Activated CD4-positive, alpha-beta T cell treated with anti-CD3 and anti-CD28 coated beads for 4 hours (primary cell): ENCODE measurements around the gene CENPX.

ENCODE experiments used
- DNase-seq, 2 donors: peaks; one replicate each; pipeline ENCODE4 v3.0.0-alpha.2; 2020

The CENPX gene

DNA sequence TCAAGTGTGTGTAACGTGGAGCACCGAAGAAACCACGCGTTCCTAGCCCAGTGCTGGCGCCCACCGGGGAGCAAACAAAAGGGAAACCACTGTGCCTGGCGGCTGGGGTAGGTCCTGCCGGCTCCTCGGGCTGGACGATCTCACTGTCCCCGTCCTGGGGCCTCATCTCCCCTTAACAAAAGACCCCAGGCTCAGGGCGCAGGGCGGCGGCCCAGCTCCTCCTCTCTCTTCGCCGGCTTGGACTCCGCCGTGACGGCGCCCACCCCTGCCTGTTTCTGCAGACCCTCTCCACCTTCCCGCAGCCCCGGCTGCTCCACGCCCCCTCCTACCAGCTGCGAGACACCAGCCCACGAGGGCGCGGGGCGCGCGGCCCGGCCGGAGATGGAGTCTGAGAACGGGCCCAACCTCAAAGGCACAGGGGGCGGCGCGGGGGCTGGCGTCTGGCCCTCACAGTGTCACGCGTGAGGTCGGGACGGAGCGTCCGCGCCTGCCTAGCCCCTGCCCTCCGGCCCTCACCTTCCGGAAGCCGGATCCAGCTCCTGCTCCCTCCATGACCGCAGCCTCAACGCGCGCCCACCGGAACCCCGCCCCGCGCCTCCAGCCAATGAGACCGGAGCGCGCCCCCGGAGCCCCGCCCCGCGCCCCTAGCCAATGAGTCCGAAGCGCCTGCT, at the start of gene CENPX:
Gene CENPX (minus strand): TSS at position 569 of the 671 bp plus-strand sequence. CDS start 17 bp downstream, at position 552.
- peak in 1 of 2 donors; percentile 32 for DNase-seq

DNA sequence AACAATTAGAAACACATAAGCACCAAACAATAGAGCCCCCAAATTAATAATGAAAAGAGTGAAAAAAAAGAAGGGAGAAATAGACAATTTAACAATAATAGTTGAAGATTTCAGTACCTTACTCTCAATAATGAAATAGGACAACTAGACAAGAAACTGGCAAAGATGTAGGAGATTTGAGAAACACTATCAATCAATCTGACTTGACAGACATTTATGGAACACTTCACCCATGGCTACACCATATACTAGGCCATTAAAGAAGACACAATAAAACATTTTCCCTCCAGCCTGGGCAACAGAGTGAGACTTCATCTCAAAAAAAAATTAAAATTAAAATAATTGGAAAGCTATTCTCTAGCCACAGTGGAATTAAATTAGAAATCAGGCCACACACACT, 47.9 kb upstream of the CENPX start:
- DNase-seq: no peak

DNA sequence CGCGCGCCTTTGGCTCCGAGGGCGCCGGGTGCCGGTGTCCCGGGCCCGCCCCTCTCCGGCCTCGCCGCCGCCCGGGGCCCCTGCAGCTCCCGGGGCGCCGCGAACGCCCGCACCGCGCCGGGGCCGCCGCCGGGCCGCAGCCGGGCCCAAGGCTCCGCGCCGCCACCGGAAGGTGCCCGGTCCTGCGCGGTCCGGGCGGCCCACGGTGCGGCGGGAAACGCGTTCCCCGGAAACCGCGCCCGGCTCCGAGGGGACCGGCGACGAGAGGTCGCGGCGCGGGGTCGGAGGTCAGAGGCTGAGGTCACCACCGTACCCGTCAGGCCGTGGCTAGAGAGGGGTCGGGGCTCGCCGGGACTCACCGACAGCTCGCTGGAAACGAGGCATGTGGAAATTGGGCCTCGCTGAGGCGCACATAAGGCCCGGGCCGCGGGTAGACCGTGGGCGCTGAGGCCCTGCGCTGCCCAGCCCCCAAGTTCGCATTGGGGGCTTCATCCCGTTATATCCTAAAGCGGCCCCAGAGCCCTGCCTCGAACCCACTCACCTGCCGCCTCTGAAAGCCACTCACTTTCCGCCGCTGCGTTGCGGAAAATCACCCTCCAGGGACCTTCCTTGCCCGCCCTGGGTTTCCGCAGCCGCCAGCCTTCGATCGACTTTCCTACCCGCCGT, 43.1 kb upstream of the CENPX start, which contains the start of gene DUS1L:
Gene DUS1L (minus strand): TSS at position 167 of the 666 bp plus-strand sequence. CDS start 745 bp downstream, outside the sequence.
- DNase-seq: peak; percentile 68 to 72

DNA sequence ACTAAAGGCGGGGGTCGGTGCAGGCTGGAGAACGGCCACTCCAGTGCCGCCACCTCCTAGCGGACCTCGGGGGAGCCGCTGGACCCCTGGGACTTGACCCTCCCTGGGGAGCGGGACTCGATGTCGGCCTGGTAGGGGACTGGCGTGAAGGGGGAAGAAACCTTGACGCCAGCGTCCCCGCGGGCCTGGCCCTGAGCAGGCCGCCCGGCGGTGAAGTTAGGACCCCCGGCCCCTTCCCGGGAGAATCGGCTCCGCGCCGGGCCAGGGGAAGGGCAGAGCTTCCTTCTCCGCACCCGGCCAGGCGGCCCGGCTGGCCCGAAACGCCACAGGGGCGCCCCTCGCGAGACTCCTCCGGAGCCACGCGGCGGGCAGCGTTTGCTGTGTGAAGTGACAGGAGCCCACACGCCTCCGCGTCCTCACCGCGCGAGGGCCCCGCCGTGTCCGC, 42.5 kb upstream of the CENPX start:
- DNase-seq: peak; percentile 45 to 48

DNA sequence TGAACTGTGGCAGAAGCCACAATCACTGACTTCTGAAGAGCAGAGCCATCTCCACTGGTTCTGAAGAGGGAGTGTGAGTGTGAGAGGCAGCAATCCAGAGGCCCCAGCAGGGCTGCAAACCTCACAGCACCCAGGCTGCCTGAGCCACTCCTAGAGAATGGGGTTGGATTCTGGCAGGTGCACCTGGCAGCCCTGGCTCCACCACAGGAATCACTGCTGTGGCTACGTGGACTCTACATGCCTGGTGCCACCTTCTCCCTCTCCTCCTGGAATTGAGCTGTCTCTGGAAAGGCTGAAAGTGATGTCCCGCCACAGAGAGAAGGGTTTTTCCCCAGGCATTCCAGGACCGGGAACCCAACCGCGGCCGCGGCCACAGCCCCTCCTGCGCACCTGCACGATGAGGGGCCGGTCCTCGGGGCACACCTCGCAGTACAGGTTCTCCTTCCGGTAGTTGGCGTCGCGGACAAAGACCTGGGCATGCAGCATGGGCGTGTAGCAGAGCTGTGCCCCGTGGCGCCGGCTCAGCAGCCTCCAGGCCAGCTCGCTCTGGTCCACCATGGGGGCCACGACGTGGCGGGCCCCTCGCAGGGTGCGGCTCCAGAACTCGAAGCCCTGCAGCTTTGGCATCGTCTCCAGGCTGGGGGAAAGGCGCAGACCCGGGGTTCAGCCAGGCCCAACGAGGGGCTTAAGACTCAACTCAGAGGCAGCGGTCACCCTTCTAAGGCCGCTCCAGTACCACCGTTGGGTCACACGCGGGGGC, 41.9 kb upstream of the CENPX start:
- DNase-seq: no peak

DNA sequence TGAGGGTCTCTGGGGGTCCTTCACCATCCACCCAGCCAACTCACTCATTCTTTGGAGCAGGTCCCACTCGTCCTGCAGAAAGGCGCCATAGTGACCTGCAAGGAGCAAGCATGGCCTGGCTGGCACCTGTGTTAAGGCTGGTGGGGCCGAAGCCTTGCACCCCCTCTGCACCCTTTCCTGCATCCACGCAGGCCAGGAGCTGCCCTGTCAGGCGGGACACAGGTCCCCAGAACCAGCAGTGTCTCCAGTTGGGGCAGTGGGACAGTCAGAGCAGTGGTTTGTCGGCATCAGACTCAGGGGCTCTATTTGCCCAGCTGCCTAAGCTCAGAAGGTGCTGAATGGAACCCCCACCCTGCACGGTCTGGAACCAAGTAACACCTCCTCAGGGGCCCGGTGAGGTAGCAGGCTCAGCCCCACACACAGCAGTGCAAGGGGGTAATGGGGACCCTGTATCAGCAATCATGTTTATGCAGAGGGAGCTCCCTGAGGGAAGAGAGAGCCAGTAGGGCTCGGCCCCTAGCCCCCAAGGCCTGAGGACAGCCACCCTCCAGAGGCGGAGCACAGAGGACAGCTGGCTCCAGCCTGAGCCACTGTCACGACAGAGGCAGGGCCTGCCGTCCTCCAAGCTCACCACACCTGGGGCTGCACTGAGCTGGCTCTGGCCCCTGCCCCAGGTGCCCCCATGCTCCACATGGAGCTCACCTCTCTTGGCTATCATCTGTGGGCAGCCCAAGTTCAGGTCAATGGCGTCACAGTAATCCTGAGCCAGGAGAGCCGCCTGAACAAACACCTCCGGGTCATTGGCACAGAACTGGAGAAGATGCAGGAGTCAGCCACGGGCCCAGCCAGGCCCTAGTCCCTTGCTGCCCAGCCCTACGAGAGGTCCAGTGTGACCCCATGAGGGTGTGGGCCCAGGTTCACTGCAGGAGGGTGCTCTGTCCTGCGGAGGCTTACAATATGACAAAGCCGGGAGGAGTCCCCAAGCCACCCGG, 41.0 kb upstream of the CENPX start:
- DNase-seq: no peak

DNA sequence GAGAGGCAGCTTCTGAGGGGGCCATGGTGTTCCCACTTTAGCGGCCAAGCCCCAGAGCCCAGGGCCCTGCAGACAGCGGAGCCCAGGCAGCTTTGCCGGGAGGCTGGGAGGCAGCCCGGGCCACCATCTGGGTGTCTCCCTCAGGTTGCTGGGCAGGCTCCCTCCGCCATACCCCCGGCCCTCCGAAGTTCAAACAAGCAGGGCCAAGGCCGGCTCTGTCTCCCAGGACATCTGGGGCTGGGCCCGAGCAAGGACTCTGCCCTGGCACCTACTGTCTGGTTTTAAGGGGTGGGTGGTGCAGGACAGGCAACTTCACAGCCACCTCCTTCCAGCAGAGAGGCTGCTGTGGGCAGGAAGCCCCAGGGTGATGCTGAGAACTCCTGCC, 40.3 kb upstream of the CENPX start:
- no peak for DNase-seq

DNA sequence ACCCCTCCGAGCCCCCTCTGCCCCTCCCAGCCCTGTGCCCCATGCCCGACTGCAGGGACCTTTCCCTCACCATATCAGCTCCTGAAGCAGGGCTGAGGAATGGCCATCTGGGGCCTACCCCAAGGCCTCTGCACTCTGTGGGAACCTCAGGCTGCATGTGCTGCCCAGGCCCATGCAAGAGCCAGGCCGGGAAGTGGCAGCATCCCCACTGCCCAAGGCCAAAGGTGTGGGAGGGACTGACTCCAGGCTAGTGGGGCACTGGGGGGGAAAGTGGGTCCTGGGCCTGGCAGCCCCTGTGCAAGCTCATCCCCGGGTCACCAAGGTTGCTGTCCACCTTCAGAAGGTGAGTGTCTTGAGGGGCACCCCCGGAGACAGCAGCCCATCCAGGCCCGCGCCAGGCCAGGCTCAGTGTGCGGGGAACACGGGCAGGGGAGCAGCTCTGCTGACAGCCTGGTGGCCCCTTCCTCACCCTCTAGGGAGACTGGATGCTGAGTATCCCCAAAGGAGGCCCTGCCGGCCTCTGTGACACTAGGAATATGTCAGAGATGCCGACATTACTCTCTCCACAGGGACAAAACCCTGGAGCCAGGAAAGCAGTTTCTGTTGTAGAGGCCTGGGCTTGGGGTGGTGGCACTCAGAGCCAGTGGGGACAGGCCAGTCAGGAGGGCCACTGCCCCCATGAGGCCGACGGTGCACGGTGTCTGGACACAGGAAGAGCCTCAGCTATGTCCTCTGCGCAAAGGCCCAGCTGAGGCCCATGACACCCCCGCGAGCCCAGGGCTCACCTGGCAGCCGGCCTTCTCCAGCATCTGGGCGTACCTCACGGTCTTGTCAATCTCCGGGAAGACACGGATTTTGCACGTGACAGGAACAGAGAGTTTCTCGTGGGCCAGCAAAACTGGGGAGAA, 39.7 kb upstream of the CENPX start:
- DNase-seq: no peak

DNA sequence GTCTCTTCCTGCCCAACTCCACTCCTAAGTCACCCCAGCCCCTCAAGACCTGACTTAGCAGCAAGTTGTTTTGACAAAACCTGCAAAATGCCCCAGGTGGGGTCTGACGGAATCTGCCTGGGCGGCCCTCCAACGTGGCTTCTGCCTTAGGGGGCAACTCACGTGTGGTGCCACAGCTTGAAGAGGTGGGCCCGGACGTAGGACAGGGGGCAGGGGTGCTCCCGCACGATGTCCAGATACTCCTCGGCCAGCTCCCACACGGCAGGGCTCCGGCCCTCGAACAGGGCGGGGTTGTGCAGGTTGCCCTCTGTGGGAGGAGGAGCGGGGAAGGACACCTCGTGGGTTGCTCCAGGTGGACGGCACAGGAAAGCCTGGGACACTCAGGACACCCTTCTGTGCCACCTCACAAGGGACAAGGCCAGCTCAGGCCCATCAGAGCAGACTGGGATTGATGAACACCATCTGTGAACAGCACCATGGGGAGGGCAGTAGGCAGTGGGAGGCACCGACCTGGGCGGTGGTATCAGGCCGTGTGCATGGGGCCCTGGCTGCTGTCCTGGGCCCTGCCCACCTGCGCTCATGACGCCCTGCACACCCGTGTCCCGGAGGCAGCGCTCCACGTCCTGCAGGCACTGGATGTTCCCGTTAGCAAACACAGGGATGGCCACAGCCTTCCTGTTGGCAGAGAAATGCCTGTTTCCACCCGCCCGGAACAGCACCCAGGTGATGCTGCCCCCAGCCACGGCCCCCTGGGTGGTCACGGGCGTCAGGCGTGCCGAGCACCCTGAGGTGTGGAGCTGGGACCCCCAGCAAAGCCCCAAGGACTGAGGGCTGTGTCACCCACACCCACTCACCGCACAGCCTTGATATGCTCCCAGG, 38.6 kb upstream of the CENPX start:
- no peak for DNase-seq

DNA sequence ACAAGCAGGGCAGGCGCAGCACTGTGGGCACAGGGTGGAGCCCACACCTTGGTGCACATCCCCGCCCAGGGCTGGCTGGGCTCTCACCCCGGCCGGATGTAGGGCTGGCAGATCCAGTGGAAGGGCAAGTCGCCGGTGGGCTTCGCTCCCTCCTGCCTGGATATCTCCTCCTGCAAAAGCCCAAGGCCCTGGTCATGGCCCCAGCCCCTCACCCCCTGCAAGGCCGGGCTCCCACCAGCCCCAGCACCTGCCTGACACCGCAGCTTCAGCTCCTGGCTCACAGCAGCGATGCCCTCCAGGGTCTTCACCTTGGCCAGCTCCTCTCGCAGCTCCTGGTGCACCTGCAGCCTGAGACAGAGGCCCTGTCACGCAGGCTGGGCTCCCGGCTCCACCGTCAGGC, 37.9 kb upstream of the CENPX start:
- no peak for DNase-seq

DNA sequence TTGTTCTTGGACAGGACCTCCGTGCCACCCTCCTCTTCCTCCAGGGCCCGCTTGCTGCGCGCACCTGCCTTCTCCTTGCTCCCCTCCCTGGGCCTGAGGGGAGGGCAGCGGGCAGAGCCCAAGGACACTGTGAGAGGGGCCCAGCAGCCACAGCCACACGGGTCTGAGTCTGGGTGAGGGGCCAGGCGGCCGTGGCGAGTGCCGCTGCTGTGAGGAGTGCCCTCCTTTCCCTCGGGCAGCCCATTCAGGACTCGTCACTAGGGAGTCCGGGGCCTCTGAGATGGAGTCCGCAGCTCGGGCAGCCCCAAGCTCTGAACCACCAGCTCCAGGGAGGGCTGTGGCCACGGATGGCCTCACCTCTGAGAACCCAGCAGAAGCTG, 37.3 kb upstream of the CENPX start:
- DNase-seq: no peak

DNA sequence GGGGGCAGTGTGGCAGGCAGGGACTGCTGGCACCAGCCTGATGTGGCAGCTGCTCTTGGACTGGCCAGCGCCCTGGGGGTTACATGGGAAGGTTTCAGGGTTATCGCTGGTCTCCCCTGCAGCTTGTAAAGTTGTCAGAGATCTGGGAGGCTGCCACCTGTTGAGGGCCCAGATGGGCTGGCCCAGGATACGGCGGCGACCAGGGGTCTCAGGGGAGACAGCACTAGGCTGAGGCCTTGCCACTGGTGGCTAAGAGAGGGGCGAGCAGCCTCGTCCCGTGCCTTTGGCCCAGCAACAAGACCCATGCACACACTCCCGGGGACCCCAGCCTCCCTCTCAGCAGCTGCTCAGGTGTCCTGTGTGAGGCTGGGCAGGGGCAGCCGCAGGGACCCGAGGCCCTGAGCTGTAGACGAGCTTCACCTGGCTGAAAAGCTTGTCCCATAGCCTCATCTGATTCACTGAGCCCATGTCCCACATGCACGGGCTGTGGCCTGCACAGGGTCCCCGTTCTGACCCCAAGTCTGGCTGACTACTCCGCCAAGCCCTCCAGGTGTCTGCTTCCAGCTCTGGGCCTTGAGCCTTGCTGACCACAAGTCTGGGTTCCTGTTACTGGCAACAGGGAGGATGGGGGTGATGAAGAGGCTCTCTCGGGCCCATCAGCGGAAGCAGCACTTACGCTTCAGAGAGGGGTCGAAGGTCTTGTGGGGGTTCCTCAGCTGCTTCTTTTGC, 36.8 kb upstream of the CENPX start:
- no peak for DNase-seq

DNA sequence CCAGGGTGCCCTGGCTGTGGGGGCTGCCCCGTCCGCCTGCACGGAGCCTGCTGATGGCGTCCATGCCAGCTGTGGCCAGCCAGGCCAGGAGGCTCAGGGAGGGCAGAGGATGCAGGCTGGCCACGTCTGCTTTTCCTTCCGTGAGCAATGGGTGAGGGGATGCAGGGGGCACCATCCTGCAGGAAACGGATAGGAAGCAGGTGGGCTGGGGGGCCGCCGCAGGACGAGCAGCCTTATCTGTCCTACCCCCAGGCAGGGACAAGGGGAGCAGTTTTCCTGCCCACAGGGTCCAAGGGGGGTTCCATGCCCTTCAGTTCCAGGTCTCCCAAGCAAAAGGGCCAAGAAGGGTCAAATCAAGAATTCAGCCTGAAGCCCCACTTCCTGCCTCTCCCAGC, 36.2 kb upstream of the CENPX start:
- no peak for DNase-seq

DNA sequence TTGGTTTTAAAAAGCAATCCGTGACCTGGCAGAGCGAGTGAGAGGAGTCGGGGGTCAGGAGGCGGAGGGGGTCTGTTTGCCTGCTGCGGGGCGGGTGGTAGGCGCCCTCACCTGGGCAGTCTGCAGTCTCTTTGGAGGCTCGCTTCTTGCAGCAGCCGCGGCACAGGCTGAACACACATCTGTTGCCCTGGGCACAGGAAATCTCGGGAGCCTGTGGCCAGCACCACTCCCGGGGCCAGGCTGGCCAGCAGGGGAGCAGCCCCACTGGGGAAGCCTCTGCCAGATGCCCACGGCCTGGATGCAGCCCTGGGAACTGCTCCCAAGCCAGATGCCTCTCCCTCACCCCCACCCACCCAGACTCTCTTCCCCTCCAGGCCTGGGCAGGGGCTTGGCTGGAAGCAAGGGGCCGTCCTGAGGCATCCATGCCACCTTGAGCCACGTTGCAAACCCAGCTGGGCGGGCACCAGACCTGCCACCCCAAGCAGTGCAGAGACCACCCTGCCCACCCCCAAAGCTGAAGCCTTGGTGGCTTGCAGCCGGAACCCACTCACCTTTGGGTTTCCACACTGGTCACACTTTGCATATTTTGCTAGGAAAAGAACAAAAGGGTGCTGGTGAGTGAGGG, 35.7 kb upstream of the CENPX start:
- DNase-seq: no peak

DNA sequence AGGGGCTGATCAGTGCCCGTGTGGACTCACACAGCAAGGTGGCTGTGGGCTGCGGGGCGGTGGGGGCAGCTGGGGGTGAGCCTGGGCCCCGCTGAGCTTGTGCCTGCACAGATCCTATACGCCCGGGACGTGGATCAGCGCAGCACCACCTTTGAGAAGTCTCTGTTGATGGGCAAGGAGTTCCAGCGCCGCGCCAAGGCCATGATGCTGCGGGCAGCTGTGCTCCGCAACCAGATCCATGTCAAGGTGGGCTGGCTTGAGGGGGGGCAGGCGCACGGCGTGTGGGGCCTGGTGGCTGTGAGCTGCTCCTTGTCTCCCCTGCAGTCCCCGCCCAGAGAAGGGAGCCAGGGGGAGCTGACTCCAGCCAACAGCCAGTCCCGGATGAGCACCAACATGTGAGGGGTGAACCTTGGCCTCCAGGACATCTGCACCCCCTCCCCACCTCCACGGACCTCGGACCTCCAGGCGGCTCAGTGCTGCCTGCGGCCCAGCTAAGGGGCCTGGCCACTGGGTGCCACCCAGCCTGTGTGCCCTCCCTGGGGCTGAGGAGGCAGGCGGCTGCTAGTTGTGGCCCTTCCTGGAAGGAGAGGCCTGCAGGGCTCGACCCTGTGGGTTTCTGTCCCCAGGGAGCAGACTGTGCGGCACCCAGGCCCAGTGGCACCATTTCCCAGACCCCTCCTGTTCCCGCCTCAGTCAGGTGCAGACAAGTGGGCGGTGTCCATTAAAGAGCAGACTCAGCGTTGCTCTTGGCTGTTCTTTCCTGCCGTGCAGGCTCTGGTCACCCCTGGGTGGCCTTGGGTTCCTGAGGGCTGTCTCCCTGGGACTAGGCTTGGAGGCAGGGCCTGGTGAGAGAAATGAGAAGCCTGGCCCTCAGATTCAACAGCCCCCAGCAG, 34.3 kb upstream of the CENPX start:
- DNase-seq: no peak

DNA sequence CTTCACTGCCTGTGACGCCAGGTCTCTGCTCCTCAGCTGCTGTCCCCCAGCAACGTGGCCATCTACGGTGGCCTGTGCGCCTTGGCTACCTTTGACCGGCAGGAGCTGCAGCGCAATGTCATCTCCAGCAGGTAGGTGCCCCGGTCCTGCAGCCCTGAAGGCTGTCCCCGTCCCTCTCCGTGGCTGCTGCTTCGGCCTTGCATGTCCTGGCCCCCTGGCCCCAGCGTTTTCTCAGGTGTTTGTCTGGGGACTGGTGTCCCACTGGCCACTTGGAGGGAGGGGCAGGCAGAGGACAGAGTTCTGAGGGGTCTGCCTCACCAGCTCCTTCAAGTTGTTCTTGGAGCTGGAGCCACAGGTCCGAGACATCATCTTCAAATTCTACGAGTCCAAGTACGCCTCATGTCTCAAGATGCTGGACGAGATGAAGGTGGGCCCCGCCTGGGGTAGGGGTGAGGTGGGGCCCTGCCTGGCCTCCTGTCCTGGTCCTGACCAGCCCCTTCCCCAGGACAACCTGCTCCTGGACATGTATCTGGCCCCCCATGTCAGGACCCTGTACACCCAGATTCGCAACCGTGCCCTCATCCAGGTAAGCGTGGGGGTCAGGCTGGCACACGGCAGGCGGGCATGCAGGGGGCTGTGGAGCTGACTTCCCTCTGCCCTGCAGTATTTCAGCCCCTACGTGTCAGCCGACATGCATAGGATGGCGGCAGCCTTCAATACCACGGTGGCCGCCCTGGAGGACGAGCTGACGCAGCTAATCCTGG, 33.5 kb upstream of the CENPX start:
- DNase-seq: no peak
